A673 (cell line): Measurements from ENCODE around the gene ADGRL3.

Experiments
- EZH2 ChIP-seq: fragments of 200-600 bp; sonication (generic); IDR thresholded peaks from 2 replicates; pipeline ENCODE4 v1.6.1; 2017; ENCODE audit warnings: borderline replicate concordance, low read depth, mild to moderate bottlenecking, mixed read lengths, antibody characterized with exemption, low read length; ENCODE audit not compliant: poor library complexity, severe bottlenecking
- TF ChIP-seq, protein P1 (sequence below): fragments of 300-800, 200-600 bp; sonication (generic); conservative IDR thresholded peaks from 2 replicates; pipeline ENCODE4 v1.5.1; 2017; ENCODE audit warnings: low read depth, mild to moderate bottlenecking, antibody characterized with exemption, low read length, moderate library complexity, mixed read lengths

- TF ChIP-seq, protein P1, sequence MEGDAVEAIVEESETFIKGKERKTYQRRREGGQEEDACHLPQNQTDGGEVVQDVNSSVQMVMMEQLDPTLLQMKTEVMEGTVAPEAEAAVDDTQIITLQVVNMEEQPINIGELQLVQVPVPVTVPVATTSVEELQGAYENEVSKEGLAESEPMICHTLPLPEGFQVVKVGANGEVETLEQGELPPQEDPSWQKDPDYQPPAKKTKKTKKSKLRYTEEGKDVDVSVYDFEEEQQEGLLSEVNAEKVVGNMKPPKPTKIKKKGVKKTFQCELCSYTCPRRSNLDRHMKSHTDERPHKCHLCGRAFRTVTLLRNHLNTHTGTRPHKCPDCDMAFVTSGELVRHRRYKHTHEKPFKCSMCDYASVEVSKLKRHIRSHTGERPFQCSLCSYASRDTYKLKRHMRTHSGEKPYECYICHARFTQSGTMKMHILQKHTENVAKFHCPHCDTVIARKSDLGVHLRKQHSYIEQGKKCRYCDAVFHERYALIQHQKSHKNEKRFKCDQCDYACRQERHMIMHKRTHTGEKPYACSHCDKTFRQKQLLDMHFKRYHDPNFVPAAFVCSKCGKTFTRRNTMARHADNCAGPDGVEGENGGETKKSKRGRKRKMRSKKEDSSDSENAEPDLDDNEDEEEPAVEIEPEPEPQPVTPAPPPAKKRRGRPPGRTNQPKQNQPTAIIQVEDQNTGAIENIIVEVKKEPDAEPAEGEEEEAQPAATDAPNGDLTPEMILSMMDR = no peak
- no peak for TF ChIP-seq EZH2
These were observed 38.0 kb upstream of the ADGRL3 start for GRCh38 chr4:61162116-61162515.
